Astrocyte (in vitro differentiated cells and primary cell): Measurements from ENCODE around the gene CA4. TPM values are rescaled to one million over a fixed set of nuclear protein-coding genes. Genes with fewer than 3 reads are reported as not detected.

Source experiments
- DNase-seq: peaks from one replicate; pipeline ENCODE4 v3.0.0-alpha.2; 2010; ENCODE audit warnings: low read depth
- FAIRE-seq: peaks from 2 replicates; lab custom pipeline; 2011; peaks lifted over from hg19 to GRCh38; lab: Jason Lieb, UNC
- H2AFZ ChIP-seq: 2 replicates; pipeline ENCODE4 v1.6.0; 2012; ENCODE audit warnings: low read depth, low read length, inconsistent platforms
- H3K27ac ChIP-seq: 2 replicates; pipeline ENCODE4 v1.5.1; 2011; ENCODE audit warnings: low read depth, low read length, inconsistent platforms
- H3K27me3 ChIP-seq: 2 replicates; pipeline ENCODE4 v1.6.0; 2011; ENCODE audit warnings: low read length, inconsistent platforms; ENCODE audit not compliant: insufficient read depth
- H3K36me3 ChIP-seq: 2 replicates; pipeline ENCODE4 v1.5.1; 2011; ENCODE audit warnings: low read length, inconsistent platforms; ENCODE audit not compliant: insufficient read depth
- H3K4me1 ChIP-seq: 2 replicates; pipeline ENCODE4 v1.5.1; 2011; ENCODE audit warnings: low read length, inconsistent platforms; ENCODE audit not compliant: insufficient read depth
- H3K4me2 ChIP-seq: 2 replicates; pipeline ENCODE4 v1.6.0; 2012; ENCODE audit warnings: low read length, inconsistent platforms
- H3K4me3 ChIP-seq: 2 replicates; pipeline ENCODE4 v1.5.1; 2011; ENCODE audit warnings: low read depth, mild to moderate bottlenecking, low read length, inconsistent platforms; ENCODE audit not compliant: insufficient read depth
- H3K79me2 ChIP-seq: 2 replicates; pipeline ENCODE4 v1.6.0; 2012; ENCODE audit warnings: mild to moderate bottlenecking, low read length, inconsistent platforms; ENCODE audit not compliant: insufficient read depth
- H3K9ac ChIP-seq: 2 replicates; pipeline ENCODE4 v1.6.0; 2012; ENCODE audit warnings: mild to moderate bottlenecking, low read length, inconsistent platforms
- H3K9me3 ChIP-seq: 2 replicates; pipeline ENCODE4 v1.5.1; 2012; ENCODE audit warnings: low read depth, mild to moderate bottlenecking, low read length, inconsistent platforms; ENCODE audit not compliant: insufficient read depth
- H4K20me1 ChIP-seq: 2 replicates; pipeline ENCODE4 v1.6.0; 2012; ENCODE audit warnings: low read length, inconsistent platforms; ENCODE audit not compliant: insufficient read depth
- H3K27ac Mint-ChIP-seq: one replicate; pipeline ENCODE4 v1.8.0; 2021; ENCODE audit warnings: mild to moderate bottlenecking, mixed read lengths; ENCODE audit not compliant: unreplicated experiment
- H3K27me3 Mint-ChIP-seq: one replicate; pipeline ENCODE4 v1.8.0; 2021; ENCODE audit warnings: low read depth, mixed read lengths; ENCODE audit not compliant: unreplicated experiment
- H3K36me3 Mint-ChIP-seq: one replicate; pipeline ENCODE4 v1.8.0; 2021; ENCODE audit warnings: low read depth, mixed read lengths; ENCODE audit not compliant: unreplicated experiment
- H3K4me1 Mint-ChIP-seq: one replicate; pipeline ENCODE4 v1.8.0; 2021; ENCODE audit warnings: low read depth, mixed read lengths; ENCODE audit not compliant: unreplicated experiment
- H3K4me3 Mint-ChIP-seq: one replicate; pipeline ENCODE4 v1.8.0; 2021; ENCODE audit warnings: mild to moderate bottlenecking, moderate library complexity, mixed read lengths; ENCODE audit not compliant: unreplicated experiment
- H3K9me3 Mint-ChIP-seq: one replicate; pipeline ENCODE4 v1.8.0; 2021; ENCODE audit warnings: mild to moderate bottlenecking, mixed read lengths; ENCODE audit not compliant: unreplicated experiment
- EZH2 ChIP-seq: IDR thresholded peaks from 2 replicates; pipeline ENCODE4 v1.6.1; 2012; ENCODE audit warnings: mild to moderate bottlenecking, low read length, inconsistent platforms; ENCODE audit not compliant: insufficient read depth
- total RNA-seq: library from RNA; stranded (reverse); gene quantifications from 2 replicates; pipeline ENCODE4 v1.2.1, GENCODE V29; 2021
- TF ChIP-seq, protein P1 (sequence below): IDR thresholded peaks from 2 replicates; pipeline ENCODE4 v1.5.1; 2011; ENCODE audit warnings: low read depth, mild to moderate bottlenecking, inconsistent platforms, low read length, moderate library complexity; ENCODE audit not compliant: insufficient read depth

Gene CA4
- total RNA-seq, 1 donor from 2014 or later = not detected

DNA sequence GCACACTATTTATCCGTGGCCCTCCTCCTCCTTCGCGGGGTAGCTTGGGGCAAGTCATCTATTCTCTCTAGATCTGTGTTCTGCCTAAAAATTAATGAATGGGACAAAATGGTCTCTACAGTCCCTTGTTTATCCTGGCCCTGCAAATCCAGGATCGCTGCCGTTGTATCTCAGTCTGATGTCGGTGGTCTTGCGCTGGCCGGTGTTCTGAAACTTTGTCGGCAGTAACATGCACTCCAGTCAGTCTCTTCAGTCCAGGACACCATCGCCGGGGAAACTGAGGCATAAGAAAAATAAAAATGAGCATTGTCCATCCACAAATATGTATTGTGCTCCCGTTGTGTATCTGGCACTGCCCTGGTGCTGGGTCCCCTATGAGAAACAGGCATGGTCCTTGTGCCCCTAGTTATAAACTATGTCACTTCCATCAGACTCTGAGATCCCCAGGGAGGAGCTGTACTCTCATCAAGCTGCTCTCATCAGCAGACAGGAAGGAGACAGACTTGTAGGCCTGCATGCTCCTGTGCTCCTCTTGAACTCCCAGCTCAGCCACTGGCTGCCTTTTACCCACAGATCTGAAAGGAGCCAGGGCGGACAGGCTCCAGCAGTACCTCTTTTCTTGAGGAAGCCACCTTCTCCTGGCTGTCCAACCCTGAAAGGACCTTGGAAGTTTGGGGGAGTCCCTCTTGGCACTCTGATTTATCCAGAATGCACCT, 13.7 kb upstream of the CA4 start:
- H3K9ac ChIP-seq = no peak overlapping the region
- no peaks in the 10 kb centered on the region for H3K4me1 Mint-ChIP-seq
- peaks cover 4% of the 10 kb centered on the region for H3K36me3 Mint-ChIP-seq
- TF ChIP-seq EZH2 = no peak
- TF ChIP-seq, protein P1, sequence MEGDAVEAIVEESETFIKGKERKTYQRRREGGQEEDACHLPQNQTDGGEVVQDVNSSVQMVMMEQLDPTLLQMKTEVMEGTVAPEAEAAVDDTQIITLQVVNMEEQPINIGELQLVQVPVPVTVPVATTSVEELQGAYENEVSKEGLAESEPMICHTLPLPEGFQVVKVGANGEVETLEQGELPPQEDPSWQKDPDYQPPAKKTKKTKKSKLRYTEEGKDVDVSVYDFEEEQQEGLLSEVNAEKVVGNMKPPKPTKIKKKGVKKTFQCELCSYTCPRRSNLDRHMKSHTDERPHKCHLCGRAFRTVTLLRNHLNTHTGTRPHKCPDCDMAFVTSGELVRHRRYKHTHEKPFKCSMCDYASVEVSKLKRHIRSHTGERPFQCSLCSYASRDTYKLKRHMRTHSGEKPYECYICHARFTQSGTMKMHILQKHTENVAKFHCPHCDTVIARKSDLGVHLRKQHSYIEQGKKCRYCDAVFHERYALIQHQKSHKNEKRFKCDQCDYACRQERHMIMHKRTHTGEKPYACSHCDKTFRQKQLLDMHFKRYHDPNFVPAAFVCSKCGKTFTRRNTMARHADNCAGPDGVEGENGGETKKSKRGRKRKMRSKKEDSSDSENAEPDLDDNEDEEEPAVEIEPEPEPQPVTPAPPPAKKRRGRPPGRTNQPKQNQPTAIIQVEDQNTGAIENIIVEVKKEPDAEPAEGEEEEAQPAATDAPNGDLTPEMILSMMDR = no peak
- H3K36me3 ChIP-seq = no peaks in the 10 kb centered on the region
- peak overlapping the region; percentile 89 for H3K4me3 Mint-ChIP-seq
- H3K27me3 ChIP-seq = peaks cover 31% of the 10 kb centered on the region
- peaks cover 15% of the 10 kb centered on the region for H3K4me1 ChIP-seq
- H3K27ac Mint-ChIP-seq = no peak overlapping the region
- peak overlapping the region; percentile 99 for H3K4me2 ChIP-seq
- FAIRE-seq (no peak), DNase-seq (no peak)
- no peaks in the 10 kb centered on the region for H3K79me2 ChIP-seq
- peaks cover 3% of the 10 kb centered on the region for H3K9me3 ChIP-seq
- H3K9me3 Mint-ChIP-seq = peaks cover 9% of the 10 kb centered on the region
- H2AFZ ChIP-seq = peak overlapping the region; percentile 93
- H3K27ac ChIP-seq = no peak overlapping the region
- peaks cover 54% of the 10 kb centered on the region for H3K27me3 Mint-ChIP-seq
- peak overlapping the region; percentile 82 for H3K4me3 ChIP-seq
- peaks cover 4% of the 10 kb centered on the region for H4K20me1 ChIP-seq

DNA sequence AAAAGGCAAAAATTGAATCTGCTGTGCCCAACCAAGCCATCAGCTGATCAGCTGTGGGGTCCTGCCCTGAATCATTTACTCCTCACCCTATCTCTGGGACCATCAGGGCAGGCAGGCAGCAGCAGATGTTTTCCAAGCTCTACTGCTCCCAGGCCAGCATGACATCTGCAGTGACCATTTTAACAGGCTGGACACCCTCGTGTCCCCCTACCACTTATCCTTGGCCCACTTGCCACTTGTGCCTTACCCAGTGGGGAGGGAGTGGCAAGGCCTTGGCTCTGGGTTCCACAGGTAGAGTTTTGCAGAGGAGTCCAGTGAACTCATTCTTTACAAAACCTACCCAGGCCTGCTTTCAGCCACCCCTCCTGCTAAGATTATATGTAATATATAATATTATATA, 12.0 kb upstream of the CA4 start:
- no peak overlapping the region for H3K4me3 ChIP-seq
- Mint-ChIP-seq H3K4me3 (no peak overlapping the region), H3K36me3 (peaks cover 2% of the 10 kb centered on the region), H3K4me1 (peaks cover 4% of the 10 kb centered on the region), H3K27ac (no peak overlapping the region), H3K27me3 (peaks cover 56% of the 10 kb centered on the region), H3K9me3 (peaks cover 9% of the 10 kb centered on the region)
- no peak for FAIRE-seq
- no peak overlapping the region for H3K4me2 ChIP-seq
- no peak overlapping the region for H3K27ac ChIP-seq
- DNase-seq = no peak
- H4K20me1 ChIP-seq = peaks cover 4% of the 10 kb centered on the region
- TF ChIP-seq, protein P1 = no peak
- H3K9ac ChIP-seq = no peak overlapping the region
- H3K4me1 ChIP-seq = peaks cover 28% of the 10 kb centered on the region
- H2AFZ ChIP-seq = no peak overlapping the region
- peaks cover 34% of the 10 kb centered on the region for H3K27me3 ChIP-seq
- peaks cover 3% of the 10 kb centered on the region for H3K9me3 ChIP-seq
- no peaks in the 10 kb centered on the region for H3K36me3 ChIP-seq
- H3K79me2 ChIP-seq = no peaks in the 10 kb centered on the region

DNA sequence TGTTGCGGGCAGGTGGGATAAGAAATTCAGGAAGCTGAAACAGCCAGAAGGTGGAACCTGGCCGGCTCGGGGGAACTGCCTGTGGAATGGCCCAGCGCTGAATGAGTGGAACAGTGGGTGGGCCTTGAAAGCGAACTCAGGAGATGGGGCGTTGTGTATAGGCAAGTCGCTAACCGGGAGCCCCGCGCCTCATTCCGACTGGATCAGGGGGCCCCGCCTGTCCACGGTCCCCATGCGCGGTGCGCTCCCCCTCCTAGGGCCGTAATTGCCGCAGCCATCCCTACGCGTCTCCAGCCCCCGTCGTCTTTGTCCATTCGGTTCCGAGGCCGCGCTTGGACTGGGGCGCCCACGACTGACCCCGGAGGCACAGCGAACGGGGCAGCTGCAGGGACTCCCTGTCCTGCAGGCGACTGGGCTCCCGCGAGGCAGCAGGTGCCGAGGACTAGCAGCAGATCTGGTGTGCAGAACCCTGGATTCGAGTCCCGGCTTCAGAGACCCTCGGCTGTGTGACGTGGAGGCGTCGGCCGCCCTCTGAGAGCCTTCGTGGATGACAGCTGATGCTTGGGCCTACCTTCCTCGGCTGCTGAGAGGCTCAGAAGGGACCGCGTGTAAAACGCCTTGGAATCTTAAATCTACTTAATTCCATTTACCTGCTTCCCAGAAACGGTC, 10.9 kb upstream of the CA4 start:
- H3K4me1 Mint-ChIP-seq = peaks cover 10% of the 10 kb centered on the region
- Histone ChIP-seq H3K27ac (no peak overlapping the region), H3K27me3 (peaks cover 34% of the 10 kb centered on the region), H3K9ac (no peak overlapping the region), H3K4me1 (peaks cover 36% of the 10 kb centered on the region), H3K36me3 (no peaks in the 10 kb centered on the region), H3K79me2 (no peaks in the 10 kb centered on the region), H4K20me1 (peaks cover 4% of the 10 kb centered on the region), H2AFZ (no peak overlapping the region), H3K9me3 (peaks cover 3% of the 10 kb centered on the region), H3K4me3 (no peak overlapping the region), H3K4me2 (peak overlapping the region; percentile 79)
- H3K4me3 Mint-ChIP-seq = no peak overlapping the region
- DNase-seq = no peak
- no peak for FAIRE-seq
- TF ChIP-seq EZH2 = peak; percentile 97
- TF ChIP-seq, protein P1 = no peak
- no peak overlapping the region for H3K27ac Mint-ChIP-seq
- peaks cover 1% of the 10 kb centered on the region for H3K36me3 Mint-ChIP-seq
- H3K9me3 Mint-ChIP-seq = peaks cover 9% of the 10 kb centered on the region
- peaks cover 53% of the 10 kb centered on the region for H3K27me3 Mint-ChIP-seq
